ENCODE measurements around the gene ENTPD8.

The ENTPD8 gene

DNA sequence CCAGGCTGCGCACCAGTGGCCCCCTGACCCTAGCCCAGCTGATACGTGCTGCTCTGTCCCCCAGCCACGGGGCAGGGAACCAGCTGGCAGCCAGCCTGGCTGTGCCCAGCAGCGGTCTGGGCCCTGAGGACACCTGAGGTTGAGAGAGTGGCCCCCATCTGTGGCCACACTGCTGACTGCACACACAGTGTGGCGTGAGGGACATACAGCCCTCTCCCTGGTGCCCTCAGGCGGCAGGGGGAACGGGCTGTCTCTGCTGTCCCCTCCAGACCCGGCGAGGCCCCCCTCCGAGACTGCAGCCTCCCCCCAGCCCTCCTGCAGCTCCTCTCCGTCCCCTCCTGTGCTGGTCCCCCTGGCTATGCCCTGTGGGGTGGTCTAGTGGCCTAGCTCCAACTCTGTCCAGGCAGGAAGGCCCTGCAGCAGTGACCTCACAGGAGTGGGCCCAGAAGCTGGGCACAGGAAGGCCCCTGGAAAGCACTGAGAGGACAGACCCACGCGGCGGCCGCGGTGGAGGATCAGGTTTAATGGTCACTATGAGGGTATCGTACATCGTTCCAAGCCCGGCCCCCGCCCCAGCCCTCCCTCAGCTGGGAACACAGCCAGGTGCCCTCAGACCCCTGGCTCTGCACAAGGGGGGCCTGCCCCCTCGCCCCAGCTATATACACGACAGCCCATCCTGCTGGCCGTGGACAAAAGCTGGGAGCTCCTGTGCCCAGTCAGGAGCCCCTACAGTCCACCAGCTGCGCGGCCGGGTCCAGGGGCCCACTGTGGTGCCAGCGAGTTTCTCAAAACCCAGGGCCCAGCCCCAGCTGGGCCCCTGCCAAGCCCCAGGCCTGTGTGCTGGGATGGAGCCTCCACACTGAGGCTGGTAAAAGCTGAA, 6.8 kb upstream of the ENTPD8 start:
- DNase-seq (ENCODE audit: low spot score), result no peak

DNA sequence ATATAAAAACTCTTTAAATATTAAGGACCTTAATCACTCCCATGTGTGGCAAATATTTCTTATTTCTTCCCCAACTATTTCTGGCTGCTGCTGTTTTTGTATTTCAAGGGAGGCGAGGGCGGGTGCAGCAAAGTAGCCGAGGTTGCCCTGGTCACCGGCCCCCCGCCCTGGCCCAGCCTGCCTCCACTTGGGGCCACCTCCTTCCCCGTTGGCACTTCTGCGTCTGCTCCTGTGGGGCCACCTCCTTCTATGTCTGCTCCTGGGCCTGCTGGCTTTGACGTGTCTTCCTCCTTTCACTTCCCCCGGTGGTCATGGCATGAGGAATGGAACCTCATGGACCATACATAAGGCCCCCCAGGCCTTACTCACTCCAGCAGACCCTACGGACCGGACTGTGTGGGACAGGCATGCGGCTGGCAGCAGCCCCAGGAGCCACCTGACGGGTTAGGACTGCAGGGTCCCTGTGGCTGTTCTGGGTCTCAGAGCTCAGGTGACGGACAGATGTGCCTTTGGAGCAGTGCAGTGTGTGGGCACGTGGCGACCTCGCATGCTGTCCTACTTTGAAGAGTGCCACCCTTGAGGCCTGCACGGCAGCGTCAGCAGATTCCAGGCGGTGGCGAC, 5.8 kb upstream of the ENTPD8 start:
- DNase-seq (ENCODE audit: low spot score), result peak; percentile 67

DNA sequence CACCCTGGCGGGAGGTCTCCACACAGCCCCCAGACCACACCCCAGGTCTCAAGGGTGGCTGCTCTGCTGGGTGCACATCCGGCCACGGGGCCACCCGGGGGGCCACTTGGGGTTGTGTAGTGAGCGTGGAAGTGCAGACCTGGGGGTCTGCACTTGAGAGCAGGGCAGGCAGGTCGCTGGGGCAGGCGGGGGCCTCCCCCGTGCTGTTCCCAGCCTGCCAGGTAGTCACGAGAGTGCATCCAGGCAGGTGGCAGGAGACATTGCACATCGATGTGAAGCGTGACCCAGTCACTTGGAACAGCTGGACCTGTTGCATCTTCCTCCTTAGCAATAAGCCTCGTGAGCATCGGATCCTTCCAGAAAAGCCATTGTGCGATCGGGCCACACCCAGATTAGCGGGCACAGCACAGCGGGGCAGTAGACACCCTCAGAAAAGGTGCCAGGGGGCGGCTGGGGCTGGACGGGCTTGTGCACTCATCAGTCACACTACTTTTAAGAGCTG, 4.8 kb upstream of the ENTPD8 start:
- DNase-seq (ENCODE audit: low spot score), result no peak

DNA sequence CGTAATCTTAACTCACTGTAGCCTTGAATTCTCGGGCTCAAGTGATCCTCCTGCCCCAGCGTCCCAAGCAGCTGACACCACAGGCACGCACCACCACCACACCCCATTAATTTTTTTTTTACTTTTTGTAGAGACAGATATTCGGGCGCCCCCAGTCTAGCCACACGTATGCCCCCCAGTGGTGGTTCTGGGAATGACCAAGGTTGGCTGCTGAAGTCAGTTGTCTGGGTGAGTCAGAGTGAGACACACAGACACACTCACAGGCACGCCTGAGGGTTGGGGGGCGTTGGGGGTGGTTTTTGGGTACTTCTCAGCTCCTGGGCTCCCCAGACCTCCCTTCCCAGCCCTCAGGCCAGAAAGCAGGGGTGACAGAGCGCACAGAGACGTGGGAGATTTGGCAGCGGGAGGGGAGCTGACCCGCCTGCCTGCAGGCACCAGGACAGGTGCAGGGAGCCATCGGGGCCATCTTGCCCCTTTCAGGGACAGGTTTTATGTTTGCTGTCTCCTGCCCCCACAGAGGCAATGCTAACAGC, 4.2 kb upstream of the ENTPD8 start:
- peak; percentile 88 for DNase-seq (ENCODE audit: low spot score)

DNA sequence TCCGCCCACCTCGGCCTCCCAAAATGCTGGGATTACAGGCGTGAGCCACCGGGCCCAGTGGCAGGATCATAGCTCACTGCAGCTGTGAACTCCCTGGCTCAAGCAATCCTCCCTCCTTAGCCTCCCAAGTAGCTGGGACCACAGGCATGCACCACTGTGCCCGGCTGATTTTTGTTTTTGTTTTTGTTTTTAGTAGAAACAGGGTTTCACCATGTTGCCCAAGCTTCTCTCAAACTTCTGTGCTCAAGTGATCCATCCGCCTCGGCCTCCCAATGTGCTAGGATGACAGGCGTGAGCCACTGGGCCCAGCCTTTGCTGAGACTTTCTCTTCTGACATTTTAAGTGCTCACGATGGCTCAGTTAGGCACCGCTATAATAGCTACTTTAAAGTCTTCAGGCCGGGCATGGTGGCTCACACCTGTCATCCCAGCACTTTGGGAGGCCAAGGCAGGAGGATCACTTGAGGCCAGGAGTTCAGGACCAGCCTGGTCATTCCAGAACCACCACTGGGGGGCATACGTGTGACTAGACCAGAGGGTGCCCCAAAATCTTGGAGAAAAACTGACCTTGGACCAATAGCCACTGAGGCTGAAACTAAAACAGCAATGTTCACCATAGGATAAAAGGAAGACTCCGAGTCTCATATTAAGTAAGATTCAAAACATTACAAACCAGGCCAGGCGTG, 3.1 kb upstream of the ENTPD8 start:
- no peak for DNase-seq (ENCODE audit: low spot score)

DNA sequence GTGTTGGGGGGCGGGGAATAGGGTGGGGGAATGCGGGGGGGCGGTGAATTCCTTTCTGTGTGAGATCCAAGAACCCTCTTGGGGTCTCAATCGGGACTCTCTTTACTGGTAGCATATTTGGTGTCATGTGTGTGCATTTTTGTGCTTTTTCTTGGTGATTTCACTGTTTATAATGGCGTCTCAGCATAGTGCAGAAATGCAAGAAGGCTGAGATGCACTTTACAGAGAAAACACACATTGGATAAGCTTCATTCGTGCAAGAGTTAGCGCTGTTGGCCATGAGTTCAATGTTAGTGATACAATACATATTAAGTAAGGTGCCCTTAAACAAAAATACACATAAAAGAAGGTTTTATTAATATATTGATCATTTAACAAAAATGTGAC, 771 bp upstream of the ENTPD8 start:
- no peak for DNase-seq (ENCODE audit: low spot score)

DNA sequence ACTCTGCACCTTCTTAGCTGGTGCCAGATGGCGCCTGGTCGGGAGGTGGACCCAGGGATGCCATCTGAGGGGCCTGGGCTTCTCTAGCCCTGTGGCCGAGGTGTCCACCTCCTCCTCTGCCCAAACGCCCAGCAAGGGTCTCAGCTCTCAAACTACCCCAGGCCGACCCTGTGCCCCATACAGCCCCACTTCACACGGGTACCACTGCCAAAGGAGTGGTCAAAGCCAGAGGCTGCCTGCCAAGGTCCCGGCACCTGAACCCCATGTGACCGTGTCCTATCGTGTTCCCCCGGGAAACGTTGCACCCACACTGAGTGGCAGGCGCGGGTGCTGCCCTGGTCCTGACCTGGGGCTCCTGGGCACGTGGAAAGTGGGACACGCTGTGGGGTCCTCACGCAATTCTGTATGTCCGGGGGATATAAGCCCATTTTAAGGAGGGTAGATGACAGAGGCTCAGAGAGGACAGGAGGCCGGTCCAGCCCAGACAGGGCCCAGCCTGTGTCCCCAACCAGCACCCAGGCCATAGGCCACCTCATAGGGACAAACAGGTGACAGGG, 1.9 kb downstream of the ENTPD8 start:
- DNase-seq (ENCODE audit: low spot score), result no peak

DNA sequence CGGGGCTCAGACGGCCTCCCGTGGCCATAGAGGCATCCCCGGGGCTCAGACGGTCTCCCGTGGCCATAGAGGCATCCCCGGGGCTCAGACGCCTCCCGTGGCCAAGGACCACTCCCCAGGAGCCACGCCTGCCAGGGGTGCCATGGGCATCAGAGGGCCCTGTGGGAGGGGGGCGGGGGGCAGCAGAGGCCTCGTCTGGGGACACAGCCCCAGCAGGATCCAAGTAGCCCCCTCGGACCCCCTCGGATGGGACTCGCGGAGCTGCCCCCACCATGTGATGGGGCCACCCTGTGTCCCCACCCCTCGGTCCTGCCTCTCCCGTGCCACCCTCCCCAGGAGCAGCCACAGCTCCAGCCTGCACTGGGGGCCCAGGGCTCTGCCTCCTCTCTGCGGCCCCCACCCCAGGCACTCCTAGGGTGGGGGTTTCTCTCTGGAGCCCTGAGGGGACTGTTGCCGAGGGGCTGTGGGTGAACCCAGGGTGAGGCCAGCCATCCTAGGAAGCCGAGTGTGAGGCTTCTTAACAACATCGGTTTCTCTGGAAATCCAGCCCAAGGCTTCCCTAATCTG, 2.5 kb downstream of the ENTPD8 start:
- no peak for DNase-seq (ENCODE audit: low spot score)

DNA sequence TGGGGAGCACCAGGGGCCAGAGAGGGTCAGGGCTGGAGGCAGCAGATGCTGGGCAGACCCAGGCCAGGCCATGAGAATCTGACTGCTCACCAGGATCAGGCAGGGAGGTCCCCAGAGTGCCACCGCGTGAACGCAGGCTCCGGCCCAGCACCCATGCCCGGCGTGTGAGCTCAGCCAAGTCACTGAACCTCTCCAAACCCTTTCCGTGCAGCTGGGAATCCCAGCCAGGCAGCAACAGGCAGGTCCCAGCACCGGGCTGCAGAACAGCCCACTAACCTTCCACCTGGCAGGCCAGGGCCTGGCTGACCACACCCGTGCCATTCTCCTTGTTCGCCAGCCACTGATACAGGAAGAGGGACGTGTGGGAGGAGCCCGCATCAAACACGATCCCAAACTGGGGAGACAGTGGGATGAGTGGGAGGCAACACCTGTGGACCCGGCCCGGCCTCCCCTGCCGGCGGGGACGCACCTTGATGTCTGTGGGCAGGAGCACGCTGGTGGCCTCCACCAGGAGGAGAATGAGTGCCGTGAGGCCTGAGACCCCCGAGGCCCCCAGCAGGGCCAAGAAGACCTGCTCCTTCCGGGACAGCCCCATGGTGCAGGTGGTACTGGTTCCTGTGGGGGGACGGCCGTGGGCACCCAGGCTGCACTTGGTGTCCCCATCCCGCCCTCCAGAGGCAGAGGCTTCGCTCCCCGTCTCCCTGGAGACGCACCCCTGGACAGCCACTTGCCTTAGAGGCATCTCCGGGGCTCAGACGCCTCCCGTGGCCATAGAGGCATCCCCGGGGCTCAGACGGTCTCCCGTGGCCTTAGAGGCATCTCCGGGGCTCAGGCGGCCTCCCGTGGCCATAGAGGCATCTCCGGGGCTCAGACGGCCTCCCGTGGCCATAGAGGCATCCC, 3.2 kb downstream of the ENTPD8 start:
- no peak for DNase-seq (ENCODE audit: low spot score)

DNA sequence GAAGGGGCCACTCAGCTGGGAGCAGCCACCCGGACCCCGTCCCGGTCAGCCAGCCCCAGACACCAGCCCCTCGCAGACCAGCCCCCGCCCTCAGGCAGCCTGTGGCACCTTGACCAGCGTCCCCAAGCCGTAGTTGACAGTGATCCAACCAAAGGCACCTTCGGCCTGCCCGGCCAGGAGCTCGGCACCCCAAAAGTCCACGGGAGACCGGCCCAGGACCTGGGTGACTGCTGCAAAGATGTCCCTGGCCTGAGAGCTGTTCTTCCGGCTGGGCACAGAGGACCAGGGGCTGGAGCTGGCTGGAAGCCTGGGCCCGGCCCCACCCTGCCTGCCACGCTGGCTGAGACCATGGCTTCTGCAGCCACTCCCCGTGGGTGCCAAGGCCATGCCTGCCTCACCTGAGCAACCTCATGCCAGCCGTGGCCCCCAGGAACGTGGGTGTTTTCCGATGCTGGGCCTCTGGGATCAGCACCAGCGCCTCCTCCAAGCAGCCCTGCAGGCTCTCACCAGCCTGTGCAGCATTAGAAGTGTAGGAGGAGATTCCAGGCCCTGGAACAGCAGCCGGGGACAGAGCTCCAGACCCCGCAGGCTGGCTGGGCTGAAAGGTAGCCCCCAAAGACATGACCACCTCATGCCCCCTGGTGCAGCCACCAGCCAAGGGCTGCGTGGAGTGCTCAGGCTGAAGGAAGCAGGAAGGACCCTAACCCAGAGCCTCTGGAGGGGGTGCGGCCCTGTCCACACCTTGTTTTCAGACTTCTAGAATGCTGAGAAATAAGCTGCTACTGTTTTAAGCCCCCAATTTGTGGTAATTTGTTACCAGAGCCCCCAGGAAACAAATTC, 4.2 kb downstream of the ENTPD8 start:
- no peak for DNase-seq (ENCODE audit: low spot score)

DNA sequence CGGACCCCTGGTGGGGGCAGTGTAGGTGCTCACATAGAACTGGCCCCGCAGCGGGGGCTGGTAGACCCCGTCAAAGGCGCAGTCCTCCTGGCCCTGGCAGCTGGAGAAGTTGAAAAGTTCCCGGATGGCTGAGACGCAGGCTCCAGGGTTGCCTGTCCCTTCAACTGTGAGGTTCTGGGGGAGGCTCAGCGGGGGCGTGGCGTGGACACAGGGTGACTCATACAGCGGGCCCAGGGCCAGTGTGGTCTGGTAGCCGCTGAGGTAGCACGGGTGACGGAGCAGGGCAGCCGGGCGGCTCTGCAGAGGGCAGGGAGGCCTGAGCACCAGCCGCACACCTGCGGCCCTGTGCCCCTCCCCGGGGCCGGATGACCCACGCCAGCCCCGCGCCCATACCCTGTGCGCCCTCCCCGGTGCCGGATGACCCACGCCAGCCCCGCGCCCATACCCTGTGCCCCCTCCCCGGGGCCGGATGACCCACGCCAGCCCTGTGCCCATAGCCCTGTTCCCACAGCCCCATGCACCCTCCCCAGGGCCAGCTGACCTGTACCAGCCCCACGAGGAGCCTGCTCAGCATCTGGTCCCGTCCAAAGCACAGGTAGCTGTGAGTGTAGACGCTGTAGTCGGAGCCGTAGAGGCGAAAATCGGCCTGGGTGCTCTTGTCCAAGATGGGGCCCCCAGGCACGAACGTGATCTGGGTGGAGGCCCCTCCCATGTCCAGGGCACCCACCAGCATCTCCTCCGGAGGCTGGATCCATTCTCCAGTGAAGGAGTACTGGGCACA, 5.0 kb downstream of the ENTPD8 start:
- peak; percentile 93 for DNase-seq (ENCODE audit: low spot score)

DNA sequence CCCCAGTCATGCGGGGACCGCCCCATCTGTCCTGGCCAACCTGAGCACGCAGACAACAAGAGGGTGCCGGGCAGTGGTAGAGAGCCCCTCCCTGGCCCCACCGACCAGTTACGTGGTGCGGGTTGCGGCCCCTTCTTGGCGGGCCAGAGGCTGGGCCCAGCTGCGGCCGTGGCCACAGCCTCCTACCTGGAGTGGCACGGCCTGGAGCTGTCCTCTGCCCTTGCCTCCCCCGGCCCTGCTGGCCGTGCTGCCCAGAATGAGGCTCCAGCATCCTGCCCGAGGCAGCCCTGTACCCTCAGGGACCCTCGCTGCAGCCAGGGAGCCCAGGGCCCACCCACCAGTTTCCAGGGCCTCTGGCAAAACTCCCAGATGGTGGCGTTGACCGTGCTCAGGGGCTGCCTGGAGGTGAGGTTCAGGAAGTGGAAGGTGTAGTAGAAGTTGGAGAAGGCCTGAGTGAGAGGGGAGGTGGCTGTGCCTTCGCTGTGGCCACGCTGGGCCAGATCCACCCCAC, 5.7 kb downstream of the ENTPD8 start:
- no peak for DNase-seq (ENCODE audit: low spot score)

DNA sequence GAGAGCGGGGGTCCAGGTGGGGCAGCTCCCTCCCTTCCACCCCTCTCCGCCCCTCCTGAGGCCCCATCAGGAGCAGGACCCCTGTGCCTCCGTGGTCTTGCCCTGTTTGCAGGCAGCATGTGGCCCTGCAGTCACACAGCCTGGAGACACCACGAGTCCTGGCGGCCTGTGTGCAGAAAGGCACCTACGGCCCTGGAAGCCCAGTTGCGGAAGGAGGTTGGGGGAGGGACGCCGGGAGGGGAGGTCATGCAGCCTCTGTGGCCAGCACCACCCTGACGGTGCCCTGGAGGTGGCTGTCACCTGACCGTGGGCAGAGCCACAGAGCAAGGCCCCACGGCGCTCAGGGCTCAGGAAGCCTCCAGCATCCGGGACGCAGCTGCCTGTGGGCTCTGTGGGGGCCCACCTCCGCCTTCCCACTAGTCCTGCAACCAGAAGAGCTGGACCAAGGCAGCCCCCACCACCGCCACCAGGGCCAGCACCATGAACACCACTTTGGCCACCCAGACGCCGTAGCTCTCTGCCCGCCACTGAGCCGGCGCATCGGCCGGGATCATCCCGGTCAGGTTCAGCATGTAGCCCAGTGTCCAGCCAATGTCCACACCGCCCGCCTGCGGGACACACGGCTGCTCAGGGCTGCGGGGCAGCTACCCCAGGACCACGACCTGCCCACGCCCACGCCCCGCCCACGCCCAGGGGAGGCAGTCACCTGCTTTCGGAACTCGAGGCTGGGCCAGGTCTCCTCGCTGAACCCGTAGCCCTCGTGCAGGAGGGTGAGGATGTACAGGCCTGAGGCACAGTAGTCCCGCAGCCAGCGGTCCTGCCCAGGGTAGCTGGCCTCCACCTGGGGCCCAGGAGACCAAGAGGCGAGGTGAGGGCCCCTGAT, 6.4 kb downstream of the ENTPD8 start:
- no peak for DNase-seq (ENCODE audit: low spot score)

DNA sequence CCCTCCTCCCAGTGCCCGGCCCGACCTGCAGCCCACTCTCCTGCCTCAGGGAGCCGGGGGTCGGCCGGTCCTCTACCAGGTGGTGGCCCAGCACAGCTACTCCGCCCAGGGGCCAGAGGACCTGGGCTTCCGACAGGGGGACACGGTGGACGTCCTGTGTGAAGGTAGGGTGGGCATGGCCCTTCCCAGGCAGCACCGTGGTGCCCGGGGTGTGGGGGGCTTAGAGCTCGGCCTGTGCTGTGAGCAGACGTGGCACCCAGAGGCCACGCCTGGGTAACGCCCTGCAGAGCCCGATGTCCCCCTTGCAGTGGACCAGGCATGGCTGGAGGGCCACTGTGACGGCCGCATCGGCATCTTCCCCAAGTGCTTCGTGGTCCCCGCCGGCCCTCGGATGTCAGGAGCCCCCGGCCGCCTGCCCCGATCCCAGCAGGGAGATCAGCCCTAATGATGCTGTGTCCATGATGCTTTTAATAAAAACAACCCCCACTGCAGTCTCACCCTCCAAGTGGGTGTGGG, 7.2 kb downstream of the ENTPD8 start:
- no peak for DNase-seq (ENCODE audit: low spot score)

DNA sequence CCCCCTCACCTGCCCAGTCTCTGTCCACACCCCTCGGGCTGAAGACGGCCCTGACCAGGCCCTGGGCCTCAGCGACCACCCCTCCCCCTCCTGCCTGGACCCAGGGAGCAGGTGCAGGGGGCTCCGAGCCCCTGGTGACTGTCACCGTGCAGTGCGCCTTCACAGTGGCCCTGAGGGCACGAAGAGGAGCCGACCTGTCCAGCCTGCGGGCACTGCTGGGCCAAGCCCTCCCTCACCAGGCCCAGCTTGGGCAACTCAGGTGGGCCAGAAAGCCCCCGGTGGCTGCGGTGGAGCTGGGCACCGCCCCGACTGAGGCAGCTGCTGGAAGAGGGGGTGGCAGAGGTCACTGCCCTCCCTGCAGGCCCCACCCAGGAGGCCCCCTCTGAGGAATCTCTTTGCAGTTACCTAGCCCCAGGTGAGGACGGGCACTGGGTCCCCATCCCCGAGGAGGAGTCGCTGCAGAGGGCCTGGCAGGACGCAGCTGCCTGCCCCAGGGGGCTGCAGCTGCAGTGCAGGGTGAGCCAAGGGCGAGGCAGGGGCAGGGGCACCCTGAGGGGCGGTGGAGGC, 7.7 kb downstream of the ENTPD8 start:
- no peak for DNase-seq (ENCODE audit: low spot score)

DNA sequence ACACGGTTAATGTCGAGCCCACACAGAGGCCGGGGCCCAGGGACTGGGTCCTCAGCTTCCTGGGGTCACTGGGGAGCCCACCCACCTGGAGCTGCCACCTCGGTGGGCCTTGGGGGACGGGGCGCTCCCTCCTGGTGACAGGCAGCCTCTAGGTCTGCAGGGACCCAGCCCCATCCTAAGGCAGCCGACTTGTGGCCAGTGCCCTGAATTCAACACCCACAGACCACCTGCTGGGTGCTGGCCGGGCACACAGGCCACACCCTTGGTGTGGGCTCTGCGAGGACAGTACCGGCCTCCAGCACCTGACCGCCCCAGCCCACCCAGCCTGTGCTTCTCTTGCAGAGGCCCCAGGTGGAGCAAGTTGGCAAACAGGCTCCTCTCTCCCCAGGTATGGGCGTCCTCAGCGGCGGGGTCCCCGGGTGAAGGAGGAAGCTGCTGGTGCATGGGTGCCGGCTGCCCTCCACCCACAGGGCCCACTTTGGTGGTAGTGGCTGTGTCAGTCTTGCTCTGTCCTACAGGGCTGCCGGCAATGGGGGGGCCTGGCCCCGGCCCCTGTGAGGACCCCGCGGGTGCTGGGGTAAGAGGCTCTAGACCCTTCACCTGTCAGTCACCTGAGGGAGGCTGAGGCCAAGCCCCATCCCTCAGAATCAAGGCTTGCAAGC, 8.3 kb downstream of the ENTPD8 start:
- DNase-seq (ENCODE audit: low spot score), result no peak

DNA sequence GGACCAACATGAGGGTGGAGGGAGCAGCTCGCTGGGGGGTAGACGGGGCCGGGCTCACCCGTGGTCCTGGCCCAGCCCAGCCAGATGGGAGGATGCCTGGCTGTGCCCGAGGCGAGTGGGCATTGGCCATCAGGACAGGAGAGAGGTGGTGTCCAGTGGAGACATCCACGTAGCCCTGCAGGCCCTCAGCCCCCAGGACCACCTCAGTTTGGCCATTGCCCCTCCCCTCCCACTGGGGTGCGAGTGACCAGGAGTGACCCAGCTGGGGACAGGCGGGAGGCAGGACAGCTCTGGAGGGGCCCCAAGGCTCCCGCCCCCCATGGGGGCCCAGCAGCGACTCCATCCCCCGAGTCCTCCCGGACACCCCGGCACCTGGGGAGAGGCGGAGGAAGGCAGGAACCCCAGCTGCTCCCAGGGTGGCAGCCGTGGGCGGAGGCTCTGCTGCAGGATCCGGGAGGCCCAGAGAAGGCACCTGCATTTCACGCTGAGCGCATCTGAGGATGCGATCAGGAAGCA, 9.7 kb downstream of the ENTPD8 start:
- DNase-seq (ENCODE audit: low spot score), result no peak
